OCI-LY1 (cell line): ENCODE measurements around the gene KLC1.

Experiments
- H2AFZ ChIP-seq: fragments of 200-600 bp; sonication (generic), shearing (Covaris generic); 2 replicates; pipeline ENCODE4 v1.6.0; 2014; ENCODE audit warnings: antibody characterized with exemption, mild to moderate bottlenecking, low read length
- H3F3A ChIP-seq: fragments of 200-600 bp; sonication (generic), shearing (Covaris generic); 2 replicates; pipeline ENCODE4 v1.6.0; 2014; ENCODE audit warnings: mild to moderate bottlenecking, antibody characterized with exemption, low read length, moderate library complexity; ENCODE audit not compliant: insufficient read depth
- H3K27ac ChIP-seq: fragments of 200-600 bp; sonication (generic); 2 replicates; pipeline ENCODE4 v1.5.1; 2014; ENCODE audit warnings: low read length, mixed run types, mild to moderate bottlenecking, low read depth; ENCODE audit not compliant: poor library complexity, severe bottlenecking
- H3K27me3 ChIP-seq: fragments of 200-600 bp; sonication (generic); 2 replicates; pipeline ENCODE4 v1.6.0; 2014; ENCODE audit warnings: antibody characterized with exemption, mild to moderate bottlenecking, low read length, moderate library complexity; ENCODE audit not compliant: insufficient read depth
- H3K36me3 ChIP-seq: fragments of 200-600 bp; sonication (generic); 2 replicates; pipeline ENCODE4 v1.6.1; 2014; ENCODE audit warnings: mild to moderate bottlenecking, antibody characterized with exemption, low read length, moderate library complexity, mixed read lengths; ENCODE audit not compliant: insufficient read depth
- H3K4me1 ChIP-seq: fragments of 200-600 bp; sonication (generic); 2 replicates; pipeline ENCODE4 v1.5.1; 2014; ENCODE audit warnings: mild to moderate bottlenecking, low read length, moderate library complexity; ENCODE audit not compliant: insufficient read depth, severe bottlenecking
- H3K4me2 ChIP-seq: fragments of 200-600 bp; sonication (generic), shearing (Covaris generic); 2 replicates; pipeline ENCODE4 v1.6.1; 2014; ENCODE audit warnings: low read length
- H3K4me3 ChIP-seq: fragments of 200-600 bp; sonication (generic); 2 replicates; pipeline ENCODE4 v1.5.1; 2014; ENCODE audit warnings: low read length, low read depth, mild to moderate bottlenecking, mixed read lengths; ENCODE audit not compliant: poor library complexity, severe bottlenecking
- H3K79me2 ChIP-seq: fragments of 200-600 bp; shearing (Covaris generic); 2 replicates; pipeline ENCODE4 v1.6.1; 2016; ENCODE audit warnings: mixed run types, low read length, mixed read lengths; ENCODE audit not compliant: insufficient read depth
- H3K9ac ChIP-seq: fragments of 200-600 bp; sonication (generic), shearing (Covaris generic); 2 replicates; pipeline ENCODE4 v1.6.1; 2014; ENCODE audit warnings: mild to moderate bottlenecking, low read length, mixed read lengths
- H3K9me2 ChIP-seq: fragments of 200-600 bp; sonication (generic), shearing (Covaris generic); 2 replicates; pipeline ENCODE4 v1.6.1; 2014; ENCODE audit warnings: low read depth, mild to moderate bottlenecking, low read length, mixed read lengths
- H3K9me3 ChIP-seq: fragments of 200-600 bp; shearing (Covaris generic); 2 replicates; pipeline ENCODE4 v1.6.1; 2014; ENCODE audit warnings: low read length, mixed read lengths
- H4K20me1 ChIP-seq: fragments of 200-600 bp; sonication (generic), shearing (Covaris generic); 2 replicates; pipeline ENCODE4 v1.6.0; 2016; ENCODE audit warnings: mild to moderate bottlenecking, low read length; ENCODE audit not compliant: insufficient read depth
- EZH2 ChIP-seq: fragments of 200-600 bp; sonication (generic), shearing (Covaris generic); IDR thresholded peaks from 2 replicates; pipeline ENCODE4 v1.8.0; 2017; ENCODE audit warnings: borderline replicate concordance, mixed run types, mild to moderate bottlenecking, antibody characterized with exemption, low read length, moderate library complexity, mixed read lengths
- TF ChIP-seq, protein P1 (sequence below): fragments of 200-600 bp; sonication (generic), shearing (Covaris generic); IDR thresholded peaks from 2 replicates; pipeline ENCODE4 v1.5.1; 2017; ENCODE audit warnings: mild to moderate bottlenecking, antibody characterized with exemption, low read length, moderate library complexity, mixed read lengths

The KLC1 gene

DNA sequence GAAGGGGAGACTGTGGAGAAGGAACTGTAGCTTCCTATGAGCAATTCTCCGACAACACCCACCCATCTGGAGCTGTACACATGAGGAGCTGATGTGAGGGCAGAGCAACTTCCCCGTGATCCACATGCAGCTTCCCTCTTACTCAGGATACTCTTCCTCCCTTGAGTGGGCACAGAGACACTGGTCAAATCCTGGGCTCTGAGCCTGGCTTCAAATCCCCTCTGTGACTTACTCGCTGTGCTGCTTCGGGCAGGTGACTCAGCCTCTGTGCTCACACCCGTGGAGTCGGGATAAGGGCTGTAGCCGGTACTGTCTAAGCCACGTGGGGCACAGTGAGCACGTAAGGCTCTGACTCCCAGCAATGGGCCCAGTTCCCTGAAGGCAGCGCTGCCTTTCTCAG, 117.7 kb downstream of the KLC1 start:
- Histone ChIP-seq H4K20me1 (no peaks in the 10 kb centered on the region), H3K9me2 (no peaks in the 10 kb centered on the region), H3K36me3 (peaks cover 4% of the 10 kb centered on the region; the same call in 1 of the 2 replicates), H3K4me1 (peaks cover 29% of the 10 kb centered on the region), H3K4me2 (no peak overlapping the region), H3K27me3 (no peaks in the 10 kb centered on the region), H3K79me2 (no peaks in the 10 kb centered on the region), H3K9me3 (no peaks in the 10 kb centered on the region), H3K27ac (no peak overlapping the region), H3K9ac (no peak overlapping the region), H2AFZ (no peak overlapping the region), H3K4me3 (no peak overlapping the region), H3F3A (no peaks in the 10 kb centered on the region; the same call in 1 of the 2 replicates)
- TF ChIP-seq EZH2: no peak
- TF ChIP-seq, protein P1, sequence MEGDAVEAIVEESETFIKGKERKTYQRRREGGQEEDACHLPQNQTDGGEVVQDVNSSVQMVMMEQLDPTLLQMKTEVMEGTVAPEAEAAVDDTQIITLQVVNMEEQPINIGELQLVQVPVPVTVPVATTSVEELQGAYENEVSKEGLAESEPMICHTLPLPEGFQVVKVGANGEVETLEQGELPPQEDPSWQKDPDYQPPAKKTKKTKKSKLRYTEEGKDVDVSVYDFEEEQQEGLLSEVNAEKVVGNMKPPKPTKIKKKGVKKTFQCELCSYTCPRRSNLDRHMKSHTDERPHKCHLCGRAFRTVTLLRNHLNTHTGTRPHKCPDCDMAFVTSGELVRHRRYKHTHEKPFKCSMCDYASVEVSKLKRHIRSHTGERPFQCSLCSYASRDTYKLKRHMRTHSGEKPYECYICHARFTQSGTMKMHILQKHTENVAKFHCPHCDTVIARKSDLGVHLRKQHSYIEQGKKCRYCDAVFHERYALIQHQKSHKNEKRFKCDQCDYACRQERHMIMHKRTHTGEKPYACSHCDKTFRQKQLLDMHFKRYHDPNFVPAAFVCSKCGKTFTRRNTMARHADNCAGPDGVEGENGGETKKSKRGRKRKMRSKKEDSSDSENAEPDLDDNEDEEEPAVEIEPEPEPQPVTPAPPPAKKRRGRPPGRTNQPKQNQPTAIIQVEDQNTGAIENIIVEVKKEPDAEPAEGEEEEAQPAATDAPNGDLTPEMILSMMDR: no peak

DNA sequence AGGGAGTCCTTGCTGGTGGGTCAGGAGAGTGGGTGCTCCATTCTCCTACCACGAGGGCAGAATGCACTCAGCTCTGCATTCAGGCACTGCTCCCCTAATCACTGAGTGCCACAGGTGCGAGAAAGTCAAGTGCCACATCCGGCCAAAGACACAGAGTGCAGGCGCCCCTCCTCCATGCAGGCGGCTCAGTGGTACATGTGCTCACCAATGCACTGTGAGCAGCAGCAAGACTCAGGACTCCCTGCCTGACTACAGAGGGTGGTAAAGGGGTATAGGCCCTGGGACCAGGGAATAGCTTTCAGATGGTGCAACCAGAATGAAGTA, 119.5 kb downstream of the KLC1 start:
- Histone ChIP-seq H3K4me3 (peak overlapping the region; percentile 23), H3K4me2 (peak overlapping the region; percentile 56), H3K36me3 (peaks cover 4% of the 10 kb centered on the region; the same call in 1 of the 2 replicates), H3K9ac (peak overlapping the region; percentile 64), H3K9me2 (no peaks in the 10 kb centered on the region), H3K4me1 (peaks cover 29% of the 10 kb centered on the region), H3K9me3 (no peaks in the 10 kb centered on the region), H3K27me3 (no peaks in the 10 kb centered on the region), H3K27ac (peak overlapping the region; percentile 76), H3F3A (no peaks in the 10 kb centered on the region; the same call in 1 of the 2 replicates), H4K20me1 (no peaks in the 10 kb centered on the region), H3K79me2 (no peaks in the 10 kb centered on the region), H2AFZ (0 out of 2 replicates have a peak overlapping the region, but pooled peaks have one; percentile 7)
- TF ChIP-seq EZH2: no peak
- TF ChIP-seq, protein P1: peak; percentile 27; the same call in 1 of the 2 replicates

DNA sequence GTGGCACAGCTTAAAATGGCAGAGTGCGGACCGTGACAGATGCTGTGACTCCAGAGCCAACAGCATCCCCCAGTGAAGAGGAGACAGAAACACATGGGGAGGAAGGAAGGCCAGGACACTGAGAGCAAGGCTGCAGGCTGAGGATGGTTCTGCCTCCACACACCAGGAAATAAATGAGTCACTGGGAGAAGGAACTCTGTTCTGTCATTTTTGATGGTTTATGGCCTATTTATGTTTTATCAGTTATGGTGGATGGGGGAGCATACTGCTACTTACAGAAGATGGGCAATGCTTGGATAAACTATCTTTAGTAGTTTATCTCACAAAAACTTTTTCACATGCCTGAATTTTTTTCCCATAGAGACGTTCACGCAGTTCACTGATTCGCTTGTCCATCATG, 120.4 kb downstream of the KLC1 start:
- Histone ChIP-seq H3K4me3 (no peak overlapping the region), H3K4me2 (0 out of 2 replicates have a peak overlapping the region, but pooled peaks have one; percentile 56), H3K9me3 (no peaks in the 10 kb centered on the region), H3F3A (no peaks in the 10 kb centered on the region; the same call in 1 of the 2 replicates), H2AFZ (no peak overlapping the region), H3K36me3 (peaks cover 4% of the 10 kb centered on the region; the same call in 1 of the 2 replicates), H3K9ac (peak overlapping the region; percentile 64; the same call in 1 of the 2 replicates), H3K4me1 (peaks cover 24% of the 10 kb centered on the region), H3K79me2 (no peaks in the 10 kb centered on the region), H3K27ac (peak overlapping the region; percentile 76), H4K20me1 (no peaks in the 10 kb centered on the region), H3K27me3 (no peaks in the 10 kb centered on the region), H3K9me2 (no peaks in the 10 kb centered on the region)
- TF ChIP-seq, protein P1: no peak
